OCI-LY1 (cell line): ENCODE data around the gene CDK5RAP2.

Experiments used
- CTCF ChIP-seq: fragments of 200-600 bp; sonication (generic), shearing (Covaris generic); IDR thresholded peaks from 2 replicates; pipeline ENCODE4 v1.5.1; 2017; ENCODE audit warnings: mild to moderate bottlenecking, antibody characterized with exemption, low read length, moderate library complexity, mixed read lengths
- EZH2 ChIP-seq: fragments of 200-600 bp; sonication (generic), shearing (Covaris generic); IDR thresholded peaks from 2 replicates; pipeline ENCODE4 v1.8.0; 2017; ENCODE audit warnings: borderline replicate concordance, mixed run types, mild to moderate bottlenecking, antibody characterized with exemption, low read length, moderate library complexity, mixed read lengths

GRCh38 chr9:120402741-120403542, 177.0 kb downstream of the CDK5RAP2 start:
- TF ChIP-seq CTCF (no peak), EZH2 (no peak)
